GM12875 (cell line): ENCODE results near the gene CCDC33.

ENCODE experiments used
- H3K4me3 ChIP-seq: one replicate; pipeline ENCODE4 v1.5.1; 2011; ENCODE audit warnings: low read depth, low read length, control low read depth
- CTCF ChIP-seq: IDR thresholded peaks from 2 replicates; pipeline ENCODE4 v1.5.1; 2011; ENCODE audit warnings: low read depth, mild to moderate bottlenecking, control low read depth, inconsistent platforms, low read length, moderate library complexity, borderline replicate concordance; ENCODE audit not compliant: insufficient read depth

The CCDC33 gene

DNA sequence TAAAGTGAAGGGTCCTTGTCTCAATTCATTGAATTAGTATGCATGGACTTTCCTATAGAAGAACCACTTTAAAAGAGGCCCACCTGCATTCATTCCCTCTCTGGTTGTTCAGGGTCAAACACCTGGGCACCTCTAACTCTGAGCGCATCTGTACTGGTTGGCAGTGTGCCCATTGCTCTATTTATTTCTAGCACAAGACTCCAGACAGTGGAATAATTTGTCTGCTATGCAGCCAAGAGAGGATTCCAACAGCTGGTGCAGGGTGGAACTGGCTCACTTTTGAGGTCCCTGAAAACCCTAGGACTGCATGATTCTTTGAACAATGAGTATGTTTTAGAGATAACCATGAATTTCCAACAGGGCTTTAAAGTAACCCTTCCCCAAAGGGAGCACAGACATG, 57.9 kb downstream of the CCDC33 start:
- no peak for TF ChIP-seq CTCF
- H3K4me3 ChIP-seq, result no peak overlapping the region

GRCh38 chr15:74295800-74296199, 59.7 kb downstream of the CCDC33 start:
- no peak overlapping the region for H3K4me3 ChIP-seq

DNA sequence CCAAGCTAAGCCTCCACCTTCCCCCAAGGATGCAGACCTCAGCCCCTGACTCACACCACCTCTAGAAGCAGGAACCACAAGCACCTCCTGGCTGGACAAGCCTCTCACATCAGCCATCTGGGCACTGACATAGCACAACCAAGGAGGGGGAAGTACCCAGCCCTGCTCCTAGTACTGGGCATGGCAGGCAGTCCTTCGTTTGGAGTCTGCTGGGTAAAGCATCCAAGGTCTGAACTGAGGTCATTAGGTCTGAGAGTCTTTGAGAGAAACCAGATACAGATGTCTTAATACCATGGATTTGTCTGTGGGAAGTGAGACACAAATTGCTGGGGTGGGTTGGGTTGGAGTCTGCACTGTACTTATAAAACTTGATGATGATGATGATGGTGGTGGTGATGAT, 61.8 kb downstream of the CCDC33 start:
- TF ChIP-seq CTCF, result no peak
- H3K4me3 ChIP-seq, result no peak overlapping the region

More at GRCh38 chr15:74295800-74296199, 59.7 kb downstream of the CCDC33 start:
- peak; percentile 23; the same call in 1 of the 2 replicates for TF ChIP-seq CTCF

GRCh38 chr15:74300057-74300795, 64.1 kb downstream of the CCDC33 start:
- no peak for TF ChIP-seq CTCF
- H3K4me3 ChIP-seq, result no peak overlapping the region

DNA sequence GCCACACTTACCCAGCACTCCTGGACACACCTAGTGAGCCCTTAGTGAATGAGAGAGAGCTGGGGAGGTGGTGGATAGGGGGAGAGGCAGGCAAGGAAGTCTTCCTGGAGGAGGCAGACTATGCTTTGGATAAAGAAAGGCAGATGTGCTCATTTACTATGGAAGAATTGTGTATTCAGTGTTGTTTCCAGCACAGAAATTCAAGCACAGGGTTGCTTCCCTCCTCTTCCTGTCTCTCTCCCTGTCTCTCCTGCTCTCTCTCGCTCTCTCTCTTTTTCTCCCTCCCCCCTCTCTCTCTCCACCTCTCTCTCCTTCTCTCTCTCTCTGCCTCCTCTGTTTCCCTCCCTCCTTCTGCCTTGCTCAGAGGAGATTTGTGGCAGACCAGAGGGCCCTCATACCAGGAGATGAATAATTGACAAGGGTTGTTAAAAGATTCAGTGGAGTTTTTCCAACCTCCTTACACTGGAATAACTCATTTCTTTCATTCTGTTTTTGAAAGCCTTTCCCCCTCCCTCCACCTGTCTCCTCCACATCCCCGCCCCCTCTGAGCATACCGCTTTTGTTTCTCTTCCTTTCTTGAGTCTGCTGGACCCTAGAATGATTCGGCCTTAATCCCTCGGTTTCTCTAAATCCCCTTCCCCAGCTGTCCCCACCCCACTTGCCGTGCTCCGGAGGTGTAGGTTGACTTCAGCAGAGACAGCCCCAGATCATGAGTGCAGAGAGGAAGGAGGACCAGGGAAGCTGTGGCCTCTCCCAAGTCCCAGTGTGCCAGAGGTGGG, 65.6 kb downstream of the CCDC33 start:
- no peak for TF ChIP-seq CTCF
- H3K4me3 ChIP-seq, result no peak overlapping the region

DNA sequence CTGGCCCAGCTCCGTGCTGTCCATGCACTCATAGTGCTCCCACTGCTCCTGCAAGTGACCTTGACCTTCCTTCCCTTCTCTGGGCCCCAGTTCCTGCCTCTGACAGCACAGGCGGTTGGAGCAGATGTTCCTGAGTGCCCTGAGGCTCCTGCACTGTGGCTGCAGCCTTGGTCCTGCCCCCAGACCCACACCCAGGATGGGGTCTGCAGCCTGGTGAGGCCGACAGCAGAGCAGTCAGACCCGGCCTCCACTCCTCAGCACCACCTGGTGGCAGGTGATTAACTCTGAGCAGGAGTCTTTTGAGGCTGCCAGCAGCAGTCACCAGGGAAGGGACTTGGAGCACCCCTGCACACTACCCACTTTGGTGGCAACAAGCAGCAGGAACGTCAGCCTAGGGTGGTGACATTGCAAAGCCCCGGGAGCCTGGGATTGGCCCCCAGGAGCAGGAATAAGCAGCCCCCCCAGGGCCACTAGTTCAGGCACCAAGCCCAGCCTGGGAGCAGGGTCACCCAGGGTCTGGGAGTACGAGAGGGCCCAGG, 66.8 kb downstream of the CCDC33 start:
- H3K4me3 ChIP-seq, result no peak overlapping the region
- TF ChIP-seq CTCF, result peak; percentile 79
